Right ventricle myocardium superior (tissue), 1 donor: ENCODE measurements around the gene DHRS13. TPM values are rescaled to one million over a fixed set of nuclear protein-coding genes. Genes with fewer than 3 reads are reported as not detected.

Source experiments
- ATAC-seq: fragments of 200-7000 bp; cut with Tn5 transposase; one replicate; pipeline ENCODE4 v1.9.1; 2020; ENCODE audit warnings: mild to moderate bottlenecking; ENCODE audit not compliant: poor library complexity
- DNase-seq: peaks from one replicate; pipeline ENCODE4 v3.0.0-alpha.2; 2020
- intact Hi-C: fragments of 100-400 bp; cut with DNase I; formaldehyde crosslinking; loops from one replicate; pipeline ENCODE4 v1.11.2; 2022
- long read RNA-seq: library from polyadenylated mRNA; unstranded; transcript quantifications from one replicate; pipeline ENCODE4 v2.0.0, GENCODE V29; 2021
- total RNA-seq: library from RNA; stranded (reverse); fragmentation: NEBNext Ultra II Directional; extraction: Animal tissue kit (Norgen Biotek cat#: 25700); gene quantifications from one replicate; pipeline ENCODE4 v1.2.1, GENCODE V29; 2021
- donor health status: DM: no; HTN: yes; CAD: no; lungs with severe emphysema.

DHRS13 gene, protein sequence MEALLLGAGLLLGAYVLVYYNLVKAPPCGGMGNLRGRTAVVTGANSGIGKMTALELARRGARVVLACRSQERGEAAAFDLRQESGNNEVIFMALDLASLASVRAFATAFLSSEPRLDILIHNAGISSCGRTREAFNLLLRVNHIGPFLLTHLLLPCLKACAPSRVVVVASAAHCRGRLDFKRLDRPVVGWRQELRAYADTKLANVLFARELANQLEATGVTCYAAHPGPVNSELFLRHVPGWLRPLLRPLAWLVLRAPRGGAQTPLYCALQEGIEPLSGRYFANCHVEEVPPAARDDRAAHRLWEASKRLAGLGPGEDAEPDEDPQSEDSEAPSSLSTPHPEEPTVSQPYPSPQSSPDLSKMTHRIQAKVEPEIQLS
- 2.9 TPM for total RNA-seq
- long read RNA-seq, transcript DHRS13-202 (4 exons, 2,037 nt): minor isoform, 5 of 15 reads
- long read RNA-seq, transcript DHRS13-201 (5 exons, 1,921 nt): major isoform, 10 of 15 reads
- long read RNA-seq, partial matches to known transcripts: 0 of 15 reads
- long read RNA-seq, other reads (novel, unspliced or antisense): 0 of 15 reads

DNA sequence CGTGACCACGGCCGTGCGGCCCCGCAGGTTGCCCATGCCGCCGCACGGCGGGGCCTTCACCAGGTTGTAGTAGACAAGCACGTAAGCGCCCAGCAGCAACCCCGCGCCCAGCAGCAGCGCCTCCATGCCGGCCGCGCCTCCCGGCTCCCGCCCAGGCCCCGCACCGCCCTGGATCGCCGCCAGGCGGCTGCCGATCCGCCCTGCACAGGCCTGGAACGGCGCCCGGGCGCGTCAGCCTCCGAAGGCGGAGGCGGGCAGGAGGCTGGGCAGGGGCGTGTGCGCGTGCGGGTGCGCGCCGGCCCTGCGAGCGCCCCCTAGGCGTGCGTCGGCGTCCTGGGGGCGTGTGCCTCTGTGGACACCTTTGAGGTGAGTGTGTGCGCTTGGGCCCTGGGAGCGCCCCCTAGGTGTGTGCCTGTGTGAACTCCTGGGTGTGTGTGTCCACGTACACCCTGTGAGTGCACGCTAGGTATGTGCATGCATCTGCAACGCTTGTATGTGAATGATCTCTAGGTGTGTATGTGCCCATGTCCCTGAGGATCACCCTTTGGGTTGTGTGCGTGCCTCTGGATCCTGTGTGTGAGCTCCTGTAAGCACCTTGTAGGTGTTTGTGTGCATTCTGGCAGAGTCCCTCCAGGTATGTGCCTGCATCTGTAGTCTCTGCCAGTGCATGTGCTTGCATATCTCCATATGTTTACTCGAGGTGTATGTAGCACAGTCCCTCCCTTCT, at the start of gene DHRS13:
TSS of gene DHRS13 (minus strand) at position 261 of the 727 bp plus-strand sequence. CDS start at position 126, 135 bp downstream.
- ATAC-seq: peak; percentile 95
- intact Hi-C loops: no loop called here
- peak; percentile 95 for DNase-seq

GRCh38 chr17:28951991-28952975, 49.4 kb upstream of the DHRS13 start:
- ATAC-seq (peak; percentile 81), DNase-seq (peak; percentile 97)
- intact Hi-C loops: loop anchor here (5.0 kb wide), 1 partner anchor 225 kb away; the partner anchor contains the start of genes NEK8 and TLCD1

- ATAC-seq: peak; percentile 84
- intact Hi-C loops: loop anchor here (5.0 kb wide), 1 partner anchor 224 kb away; the partner anchor contains the start of genes NEK8 and TLCD1
- DNase-seq: peak; percentile 100
Observed at GRCh38 chr17:28951428-28951990, 48.6 kb upstream of the DHRS13 start, which contains the start of gene PHF12. PHF12 (minus strand) TSS chr17:28951518; CDS start chr17:28950960, 558 bp downstream.

DNA sequence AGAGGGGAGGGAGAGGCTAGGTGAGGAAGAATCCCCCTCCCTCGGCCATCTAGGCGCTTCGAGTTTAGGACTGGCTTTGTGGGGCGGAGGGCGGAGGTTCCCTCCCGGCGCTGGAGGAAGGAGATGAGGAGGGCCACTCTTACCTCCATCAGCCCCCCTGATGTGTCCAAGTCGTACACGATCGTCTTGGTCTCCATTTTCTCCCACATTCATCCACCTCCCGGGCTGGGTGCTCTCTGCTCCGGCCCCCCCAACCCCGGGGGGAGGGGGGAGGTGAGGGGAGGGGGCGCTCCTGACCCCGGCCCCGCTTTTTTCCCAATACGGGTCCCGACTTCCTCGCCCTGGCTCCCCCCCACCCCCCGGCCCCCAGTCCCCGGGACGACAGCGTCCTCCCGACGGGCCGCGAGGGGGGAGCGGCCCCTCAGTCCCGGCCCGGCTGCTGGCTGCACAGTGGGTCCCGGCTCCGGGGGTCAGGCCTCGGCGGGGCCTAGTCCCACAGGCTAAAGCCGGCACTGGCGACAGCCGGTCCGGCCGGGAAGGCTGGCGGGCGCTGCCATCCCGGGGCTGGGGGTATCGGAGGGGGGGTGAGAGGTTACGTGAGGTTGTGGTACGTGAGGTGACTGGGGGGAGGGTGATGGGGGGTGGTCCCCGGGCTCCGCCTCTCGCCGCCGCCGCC, 48.0 kb upstream of the DHRS13 start:
- intact Hi-C loops: loop anchor here (5.0 kb wide), 1 partner anchor 224 kb away; the partner anchor contains the start of genes NEK8 and TLCD1
- ATAC-seq (no peak), DNase-seq (no peak)

GRCh38 chr17:28950017-28950751, 47.3 kb upstream of the DHRS13 start:
- DNase-seq: peak; percentile 70
- intact Hi-C loops: loop anchor here (5.0 kb wide), 1 partner anchor 223 kb away; the partner anchor contains the start of genes NEK8 and TLCD1

GRCh38 chr17:28949185-28950016, 46.5 kb upstream of the DHRS13 start:
- intact Hi-C loops: loop anchor here (5.0 kb wide), 1 partner anchor 222 kb away; the partner anchor contains the start of genes NEK8 and TLCD1
- ATAC-seq: peak; percentile 18

More at GRCh38 chr17:28950017-28950751, 47.3 kb upstream of the DHRS13 start:
- no peak for ATAC-seq

GRCh38 chr17:28948873-28949184, 46.0 kb upstream of the DHRS13 start:
- intact Hi-C loops: no loop called here
- ATAC-seq: no peak
- no peak for DNase-seq

More at GRCh38 chr17:28949185-28950016, 46.5 kb upstream of the DHRS13 start:
- peak; percentile 77 for DNase-seq

DNA sequence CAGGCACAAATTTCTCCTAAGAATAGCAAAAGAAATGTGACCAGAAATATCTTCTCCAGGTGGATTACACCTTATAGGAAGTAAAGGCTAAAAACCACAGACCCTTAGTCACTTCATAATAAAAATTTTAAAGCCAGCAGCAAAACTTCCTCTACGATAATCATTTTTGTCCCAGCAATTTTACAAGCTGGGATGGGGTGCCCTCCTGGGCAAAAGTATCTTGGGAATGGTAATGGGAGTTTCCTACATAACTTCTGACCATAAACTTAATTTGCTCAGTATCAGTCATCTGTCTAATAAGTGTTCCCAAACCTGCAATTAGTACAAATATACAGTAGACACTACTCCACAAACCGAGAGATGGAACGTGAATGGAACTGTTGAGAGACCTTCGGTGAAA, 45.5 kb upstream of the DHRS13 start:
- ATAC-seq (no peak), DNase-seq (no peak)
- intact Hi-C loops: no loop called here

DNA sequence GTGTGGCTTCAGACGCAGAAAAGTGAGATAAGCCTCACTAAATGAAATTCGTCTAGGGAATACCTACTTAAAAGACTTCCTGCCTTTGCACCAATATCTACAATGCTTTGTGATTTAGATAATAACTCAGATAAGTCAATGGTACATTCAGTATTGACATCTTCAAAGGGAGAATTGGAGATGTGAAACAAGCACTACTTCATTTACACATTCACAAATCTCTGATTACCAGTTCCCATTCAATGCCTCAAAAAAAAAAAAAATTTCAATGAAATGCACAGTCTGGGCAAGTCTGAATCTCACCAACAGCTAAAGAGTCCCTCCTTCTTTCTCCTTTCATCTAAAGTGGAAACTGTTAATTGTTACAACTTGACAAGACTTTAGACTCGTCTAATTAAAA, 44.8 kb upstream of the DHRS13 start:
- ATAC-seq: no peak
- no peak for DNase-seq
- intact Hi-C loops: no loop called here

- intact Hi-C loops: no loop called here
- ATAC-seq: no peak
Observed at GRCh38 chr17:28946239-28946638, 43.4 kb upstream of the DHRS13 start.

DNA sequence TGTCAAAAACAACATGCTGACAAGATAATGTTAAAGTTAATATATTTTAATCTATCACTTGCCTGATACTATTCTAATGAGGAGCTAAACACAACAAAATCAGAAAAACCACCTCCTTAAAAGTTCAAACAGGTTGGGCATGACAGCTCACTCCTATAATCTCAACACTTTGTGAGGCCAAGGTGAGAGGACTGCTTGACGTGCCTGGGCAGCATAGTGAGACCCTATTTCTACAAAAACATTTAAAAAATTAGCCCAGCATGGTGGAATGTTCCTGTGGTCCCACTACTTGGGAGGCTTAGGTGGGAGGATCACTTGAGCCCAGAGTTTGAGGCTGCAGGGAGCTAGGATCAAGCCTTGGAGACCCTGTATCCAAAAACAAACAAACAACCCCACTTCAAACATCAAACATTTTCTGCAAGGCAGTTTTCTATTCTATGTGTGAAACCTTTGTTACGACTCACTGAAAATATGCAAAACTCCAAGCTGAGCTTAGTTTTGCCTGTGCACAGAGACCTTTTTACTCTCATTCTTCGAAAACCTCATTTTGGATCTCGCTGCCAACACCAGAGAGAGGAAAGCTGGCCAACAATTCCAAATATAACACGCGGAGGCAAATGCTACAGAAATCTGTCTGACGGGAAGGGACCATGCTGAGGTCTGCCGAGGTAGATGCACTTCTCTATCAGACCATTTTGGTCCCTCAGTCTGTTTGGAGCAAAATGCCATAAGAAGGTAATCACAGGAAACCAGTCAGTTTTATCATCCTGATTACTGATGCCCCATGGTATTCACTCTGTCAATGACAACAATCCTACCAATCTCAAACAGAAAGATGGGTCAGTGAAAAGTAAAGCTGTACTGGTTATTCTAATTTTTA, 42.2 kb upstream of the DHRS13 start:
- ATAC-seq (no peak), DNase-seq (no peak)
- intact Hi-C loops: no loop called here

More at GRCh38 chr17:28946239-28946638, 43.4 kb upstream of the DHRS13 start:
- DNase-seq: no peak

- ATAC-seq: no peak
- intact Hi-C loops: no loop called here
Observed at GRCh38 chr17:28944343-28944742, 41.5 kb upstream of the DHRS13 start.

DNA sequence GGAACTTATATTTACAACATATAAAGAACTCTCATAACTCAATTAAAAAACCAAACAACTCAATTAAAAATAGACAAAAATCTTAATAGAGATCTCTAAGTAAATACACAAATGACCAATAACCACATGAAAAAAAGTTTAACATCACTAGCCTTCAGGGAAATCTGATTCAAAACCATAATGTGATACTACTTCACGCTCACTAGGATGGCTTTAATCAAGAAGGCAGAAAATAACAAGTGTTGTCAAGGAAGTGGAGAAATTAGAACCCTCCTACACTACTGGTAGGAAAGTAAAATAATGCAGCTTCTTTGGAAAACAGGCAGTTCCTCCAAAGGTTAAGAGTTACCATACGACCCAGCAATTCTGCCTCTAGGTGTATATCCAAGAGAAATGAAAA, 40.0 kb upstream of the DHRS13 start:
- no peak for ATAC-seq
- intact Hi-C loops: no loop called here
- no peak for DNase-seq

More at GRCh38 chr17:28944343-28944742, 41.5 kb upstream of the DHRS13 start:
- DNase-seq: no peak

DNA sequence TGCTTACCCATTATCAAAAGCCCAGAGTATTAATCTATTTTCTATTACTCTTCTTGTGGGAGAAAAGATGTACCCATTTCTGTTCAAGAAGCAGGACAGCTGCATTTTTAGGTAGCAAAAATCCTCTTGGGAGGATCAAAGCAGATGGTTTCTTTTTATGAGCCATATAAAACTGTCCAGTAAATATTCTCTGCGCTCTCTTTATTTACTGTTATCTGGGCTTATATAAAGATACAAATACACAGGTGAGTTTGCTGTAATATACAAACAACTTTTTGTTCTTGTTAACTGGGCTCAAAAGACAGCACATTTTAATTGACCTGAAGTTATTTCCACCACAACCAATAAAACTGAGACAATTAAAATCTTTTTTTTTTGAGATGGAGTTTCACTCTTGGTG, 38.4 kb upstream of the DHRS13 start:
- DNase-seq (no peak), ATAC-seq (no peak)
- intact Hi-C loops: no loop called here

- intact Hi-C loops: no loop called here
- DNase-seq (no peak), ATAC-seq (peak; percentile 76)
Observed at GRCh38 chr17:28940675-28941074, 37.8 kb upstream of the DHRS13 start.
